H9 (cell line): ENCODE data around the gene CDH4. TPM values are rescaled to one million over a fixed set of nuclear protein-coding genes. Genes with fewer than 3 reads are reported as not detected.

Experiments
- DNase-seq: peaks from one replicate; pipeline ENCODE4 v3.0.0-alpha.2; 2017
- H2AFZ ChIP-seq: one replicate; pipeline ENCODE4 v1.6.1; 2013; ENCODE audit warnings: mild to moderate bottlenecking, low read length, control low read depth, moderate library complexity
- H2AK5ac ChIP-seq: 2 replicates; pipeline ENCODE4 v1.6.1; 2013; ENCODE audit warnings: low read length, control low read depth, mixed read lengths; ENCODE audit not compliant: insufficient read length
- H2BK120ac ChIP-seq: one replicate; pipeline ENCODE4 v1.6.1; 2013; ENCODE audit warnings: low read depth, mild to moderate bottlenecking, low read length, control low read depth, inconsistent platforms; ENCODE audit not compliant: poor library complexity, severe bottlenecking
- H2BK12ac ChIP-seq: 2 replicates; pipeline ENCODE4 v1.6.1; 2013; ENCODE audit warnings: low read length, control low read depth, mixed read lengths, low read depth; ENCODE audit not compliant: insufficient read length
- H2BK15ac ChIP-seq: 2 replicates; pipeline ENCODE4 v1.6.1; 2013; ENCODE audit warnings: low read depth, low read length, control low read depth
- H2BK20ac ChIP-seq: one replicate; pipeline ENCODE4 v1.6.1; 2013; ENCODE audit warnings: low read depth, mild to moderate bottlenecking, low read length, control low read depth, inconsistent platforms; ENCODE audit not compliant: poor library complexity, severe bottlenecking
- H2BK5ac ChIP-seq: 2 replicates; pipeline ENCODE4 v1.6.1; 2013; ENCODE audit warnings: low read length, control low read depth, mixed read lengths; ENCODE audit not compliant: insufficient read length
- H3K14ac ChIP-seq: 2 replicates; pipeline ENCODE4 v1.6.1; 2013; ENCODE audit warnings: low read length, control low read depth; ENCODE audit not compliant: insufficient read depth
- H3K18ac ChIP-seq: 2 replicates; pipeline ENCODE4 v1.6.1; 2013; ENCODE audit warnings: low read depth, mild to moderate bottlenecking, mixed read lengths, low read length, control low read depth; ENCODE audit not compliant: insufficient read length
- H3K23ac ChIP-seq: 2 replicates; pipeline ENCODE4 v1.6.1; 2013; ENCODE audit warnings: low read length, control low read depth, mixed read lengths, low read depth; ENCODE audit not compliant: insufficient read length
- H3K23me2 ChIP-seq: 2 replicates; pipeline ENCODE4 v1.6.1; 2013; ENCODE audit warnings: low read depth, mild to moderate bottlenecking, mixed read lengths, low read length, control low read depth; ENCODE audit not compliant: insufficient read length, poor library complexity, severe bottlenecking
- H3K27ac ChIP-seq: 2 replicates; pipeline ENCODE4 v1.5.1; 2013; ENCODE audit warnings: low read length, control low read depth, mixed read lengths, low read depth; ENCODE audit not compliant: insufficient read length
- H3K27me3 ChIP-seq: 2 replicates; pipeline ENCODE4 v1.6.1; 2013; ENCODE audit warnings: low read length, control low read depth, inconsistent platforms; ENCODE audit not compliant: insufficient read depth
- H3K4ac ChIP-seq: 2 replicates; pipeline ENCODE4 v1.6.1; 2013; ENCODE audit warnings: low read depth, mild to moderate bottlenecking, control low read depth, inconsistent platforms, low read length, moderate library complexity
- H3K4me1 ChIP-seq: 2 replicates; pipeline ENCODE4 v1.6.1; 2013; ENCODE audit warnings: low read length, control low read depth, inconsistent platforms; ENCODE audit not compliant: insufficient read depth
- H3K4me2 ChIP-seq: 2 replicates; pipeline ENCODE4 v1.6.1; 2013; ENCODE audit warnings: low read length, control low read depth, mixed read lengths; ENCODE audit not compliant: insufficient read length, insufficient read depth
- H3K56ac ChIP-seq: 2 replicates; pipeline ENCODE4 v1.6.1; 2013; ENCODE audit warnings: low read depth, mild to moderate bottlenecking, mixed read lengths, low read length, control low read depth; ENCODE audit not compliant: insufficient read length
- H3K79me1 ChIP-seq: 2 replicates; pipeline ENCODE4 v1.6.1; 2013; ENCODE audit warnings: low read depth, mild to moderate bottlenecking, moderate library complexity, low read length, control low read depth, inconsistent platforms; ENCODE audit not compliant: insufficient read depth, poor library complexity, severe bottlenecking
- H3K79me2 ChIP-seq: 2 replicates; pipeline ENCODE4 v1.6.1; 2013; ENCODE audit warnings: low read length, control low read depth, inconsistent platforms; ENCODE audit not compliant: insufficient read depth
- H3K9ac ChIP-seq: 2 replicates; pipeline ENCODE4 v1.6.1; 2013; ENCODE audit warnings: low read length, control low read depth, mixed read lengths; ENCODE audit not compliant: insufficient read length; ENCODE audit errors: extremely low read depth
- H3K9me3 ChIP-seq: one replicate; pipeline ENCODE4 v1.6.1; 2013; ENCODE audit warnings: low read depth, low read length, inconsistent platforms; ENCODE audit not compliant: control insufficient read depth
- H3T11ph ChIP-seq: one replicate; pipeline ENCODE4 v1.6.1; 2013; ENCODE audit warnings: mild to moderate bottlenecking, low read length, control low read depth, inconsistent platforms
- H4K20me1 ChIP-seq: one replicate; pipeline ENCODE4 v1.6.1; 2013; ENCODE audit not compliant: control insufficient read depth, insufficient read length, insufficient read depth
- H4K5ac ChIP-seq: 2 replicates; pipeline ENCODE4 v1.6.1; 2013; ENCODE audit warnings: low read depth, mild to moderate bottlenecking, mixed read lengths, low read length, control low read depth; ENCODE audit not compliant: insufficient read length
- H4K8ac ChIP-seq: replicated peaks from 2 replicates; pipeline ENCODE4 v1.6.1; 2013; ENCODE audit warnings: low read length, control low read depth, mixed read lengths, low read depth; ENCODE audit not compliant: insufficient read length
- H4K91ac ChIP-seq: 2 replicates; pipeline ENCODE4 v1.6.1; 2013; ENCODE audit warnings: low read depth, mild to moderate bottlenecking, moderate library complexity, mixed read lengths, low read length, control low read depth; ENCODE audit not compliant: insufficient read length
- H3K27ac Mint-ChIP-seq, 3 experiments: 2 replicates in 2 of 3; 3 replicates in 1 of 3; pipeline ENCODE4 v1.8.0; 2020 to 2021; ENCODE audit warnings: mixed read lengths in 3 of 3, mild to moderate bottlenecking in 1 of 3, moderate library complexity in 1 of 3
- H3K27me3 Mint-ChIP-seq: 2 replicates; pipeline ENCODE4 v1.8.0; 2021; ENCODE audit warnings: low read depth, mild to moderate bottlenecking, moderate library complexity, mixed read lengths
- H3K36me3 Mint-ChIP-seq, 3 experiments: 2 replicates in 2 of 3; 3 replicates in 1 of 3; pipeline ENCODE4 v1.8.0; 2020 to 2021; ENCODE audit warnings: low read depth in 3 of 3, mixed read lengths in 3 of 3; ENCODE audit not compliant: insufficient read depth in 1 of 3
- H3K4me1 Mint-ChIP-seq, 2 experiments: 2 replicates each; pipeline ENCODE4 v1.8.0; 2020; ENCODE audit warnings: mixed read lengths in 2 of 2
- H3K4me3 Mint-ChIP-seq, 2 experiments: 2 replicates in 1 of 2; 3 replicates in 1 of 2; pipeline ENCODE4 v1.8.0; 2020 to 2021; ENCODE audit warnings: mild to moderate bottlenecking in 2 of 2, mixed read lengths in 2 of 2, moderate library complexity in 1 of 2
- H3K9me3 Mint-ChIP-seq, 2 experiments: 2 replicates in 1 of 2; 3 replicates in 1 of 2; pipeline ENCODE4 v1.8.0; 2020; ENCODE audit warnings: mild to moderate bottlenecking in 2 of 2, mixed read lengths in 2 of 2, moderate library complexity in 1 of 2
- CTCF ChIP-seq: fragments of 200-600 bp; sonication (generic); conservative IDR thresholded peaks from 3 replicates; pipeline ENCODE4 v1.8.0; 2021; ENCODE audit warnings: antibody characterized with exemption, mild to moderate bottlenecking
- WGBS: extraction: QIAGEN DNeasy Blood & Tissue Kit; methylation state at CpG from one replicate; pipeline ENCODE4 v1.1.7; 2013; ENCODE audit warnings: missing lambda C conversion rate, low lambda C conversion rate, mixed read lengths; ENCODE audit not compliant: insufficient read length; ENCODE audit errors: extremely low coverage; 5-methylcytosine and 5-hydroxymethylcytosine counted together
- total RNA-seq: library from RNA; stranded (reverse); gene quantifications from 2 replicates; pipeline ENCODE4 v1.2.1, GENCODE V29; 2021

CDH4 gene
- total RNA-seq, 1 experiment from 2014 or later, result 3.0 TPM

- no peak overlapping the region for H3K18ac ChIP-seq
- H3K27ac ChIP-seq, result no peak overlapping the region
- no peaks in the 10 kb centered on the region for H3K79me1 ChIP-seq
- no peak overlapping the region for H3K14ac ChIP-seq
- no peak overlapping the region for H2BK12ac ChIP-seq
- H3K4ac ChIP-seq, result no peak overlapping the region
- H2BK20ac ChIP-seq, result no peak overlapping the region
- no peak overlapping the region for H3K4me2 ChIP-seq
- peaks cover 0 to 2% (median 0%) of the 10 kb centered on the region in 3 experiments; a peak in 2 of 7 replicates for H3K36me3 Mint-ChIP-seq
- no peak overlapping the region for H3K9ac ChIP-seq
- H3K4me1 ChIP-seq, result no peaks in the 10 kb centered on the region
- no peak overlapping the region for H3K23ac ChIP-seq
- no peaks in the 10 kb centered on the region for H3K23me2 ChIP-seq
- H2BK15ac ChIP-seq, result no peak overlapping the region
- no peak overlapping the region for H3K4me3 Mint-ChIP-seq
- no peak overlapping the region for H2BK120ac ChIP-seq
- H3K79me2 ChIP-seq, result no peaks in the 10 kb centered on the region
- H2AFZ ChIP-seq, result no peak overlapping the region
- peaks cover 0 to 14% of the 10 kb centered on the region in 2 experiments; a peak in 2 of 5 replicates for H3K9me3 Mint-ChIP-seq
- DNase-seq, result no peak
- H2BK5ac ChIP-seq, result no peak overlapping the region
- H3K4me1 Mint-ChIP-seq, result peaks cover 16 to 17% of the 10 kb centered on the region in 2 experiments
- no peaks in the 10 kb centered on the region for H4K20me1 ChIP-seq
- H4K8ac ChIP-seq, result no peak overlapping the region
- no peak overlapping the region for H3K56ac ChIP-seq
- H2AK5ac ChIP-seq, result no peak overlapping the region
- no peak for TF ChIP-seq CTCF
- H4K91ac ChIP-seq, result no peak overlapping the region
- no CpG with 5 or more reads among the region's 1 CpG for WGBS
- H3K27me3 ChIP-seq, result no peaks in the 10 kb centered on the region; the same call in 1 of the 2 replicates
- no peak overlapping the region for H3K27ac Mint-ChIP-seq
- no peak overlapping the region for H4K5ac ChIP-seq
- H3T11ph ChIP-seq, result no peak overlapping the region
- peaks cover 41% of the 10 kb centered on the region for H3K27me3 Mint-ChIP-seq
- no peaks in the 10 kb centered on the region for H3K9me3 ChIP-seq
These were observed 393.7 kb downstream of the CDH4 start for GRCh38 chr20:61645732-61646131.
